ENCODE data around the gene NT5E. TPM values are rescaled to one million over a fixed set of nuclear protein-coding genes. Genes with fewer than 3 reads are reported as not detected.

Gene NT5E
- polyA plus RNA-seq, 1 of the 3 experiments (the other 2 are of a cell fraction): 443 TPM

DNA sequence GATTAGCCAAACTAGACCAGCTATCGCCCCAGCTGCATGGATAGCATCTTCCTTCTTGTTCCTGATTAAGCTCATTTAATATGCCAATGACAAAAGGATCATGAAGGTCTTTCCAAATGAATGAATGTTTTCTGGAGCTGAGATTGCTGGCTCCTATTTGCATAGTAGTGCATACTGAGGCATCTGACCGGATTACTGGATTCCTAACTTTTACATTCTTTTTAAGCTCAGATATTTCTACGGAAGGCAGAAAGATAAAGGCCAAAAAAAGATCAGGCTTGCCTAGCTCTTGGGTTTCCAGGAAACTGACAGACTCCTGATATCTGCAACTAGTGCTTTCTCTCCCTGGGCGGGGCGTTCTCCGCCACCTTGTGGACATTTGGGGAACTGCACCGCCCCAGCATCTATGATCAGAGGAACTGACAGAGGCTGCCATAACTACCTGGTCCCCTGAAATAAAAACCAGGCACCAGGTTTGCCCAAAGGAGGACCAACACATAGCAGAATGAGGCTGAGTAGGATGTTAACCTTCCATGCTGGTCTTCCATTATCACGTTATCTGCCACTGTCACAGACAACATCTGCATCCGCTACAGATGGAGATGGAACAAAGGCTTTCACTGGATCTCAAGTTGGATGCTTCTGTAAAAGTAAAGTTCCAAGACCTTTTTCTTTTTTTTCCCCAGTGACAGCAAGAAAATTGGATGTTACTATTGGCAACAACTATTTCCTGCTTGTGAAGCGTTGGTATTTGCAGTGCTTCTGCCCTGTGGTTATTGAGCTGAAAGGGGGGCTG is 33.2 kb downstream of the NT5E start (continued):
- TF ChIP-seq SMC3 (IDR thresholded peaks at IDR 0.05; ENCODE audit: low read depth, low read length): peak; percentile 93
- TF ChIP-seq RFX5 (IDR thresholded peaks at IDR 0.05; ENCODE audit: low read length): no peak
- TF ChIP-seq NRF1 (IDR thresholded peaks at IDR 0.05; ENCODE audit: low read depth, low read length): no peak
- no peak for TF ChIP-seq RXRA (IDR thresholded peaks at IDR 0.05; ENCODE audit: borderline replicate concordance, low read depth)
- TF ChIP-seq MEF2A (IDR thresholded peaks at IDR 0.05; ENCODE audit: borderline replicate concordance, low read depth): no peak
- TF ChIP-seq, protein P1, sequence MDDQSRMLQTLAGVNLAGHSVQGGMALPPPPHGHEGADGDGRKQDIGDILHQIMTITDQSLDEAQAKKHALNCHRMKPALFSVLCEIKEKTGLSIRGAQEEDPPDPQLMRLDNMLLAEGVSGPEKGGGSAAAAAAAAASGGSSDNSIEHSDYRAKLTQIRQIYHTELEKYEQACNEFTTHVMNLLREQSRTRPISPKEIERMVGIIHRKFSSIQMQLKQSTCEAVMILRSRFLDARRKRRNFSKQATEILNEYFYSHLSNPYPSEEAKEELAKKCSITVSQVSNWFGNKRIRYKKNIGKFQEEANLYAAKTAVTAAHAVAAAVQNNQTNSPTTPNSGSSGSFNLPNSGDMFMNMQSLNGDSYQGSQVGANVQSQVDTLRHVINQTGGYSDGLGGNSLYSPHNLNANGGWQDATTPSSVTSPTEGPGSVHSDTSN (IDR thresholded peaks at IDR 0.05): peak; percentile 14; the same call in 1 of the 2 replicates
- no peak for TF ChIP-seq GABPA (IDR thresholded peaks at IDR 0.05; ENCODE audit: low read depth)
- TF ChIP-seq GATA2 (CRISPR knock-in tag; IDR thresholded peaks at IDR 0.05): no peak
- TF ChIP-seq ELF1 (IDR thresholded peaks at IDR 0.05): no peak
- TF ChIP-seq SIN3A (IDR thresholded peaks at IDR 0.05; ENCODE audit: borderline replicate concordance, low read depth, low read length): peak; percentile 86; the same call in 1 of the 2 replicates
- no peak for TF ChIP-seq MXI1 (IDR thresholded peaks at IDR 0.05; ENCODE audit: low read depth, low read length)
- TF ChIP-seq, protein P2, sequence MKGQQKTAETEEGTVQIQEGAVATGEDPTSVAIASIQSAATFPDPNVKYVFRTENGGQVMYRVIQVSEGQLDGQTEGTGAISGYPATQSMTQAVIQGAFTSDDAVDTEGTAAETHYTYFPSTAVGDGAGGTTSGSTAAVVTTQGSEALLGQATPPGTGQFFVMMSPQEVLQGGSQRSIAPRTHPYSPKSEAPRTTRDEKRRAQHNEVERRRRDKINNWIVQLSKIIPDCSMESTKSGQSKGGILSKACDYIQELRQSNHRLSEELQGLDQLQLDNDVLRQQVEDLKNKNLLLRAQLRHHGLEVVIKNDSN (IDR thresholded peaks at IDR 0.05; ENCODE audit: borderline replicate concordance, low read depth): no peak
- TF ChIP-seq, protein P3, sequence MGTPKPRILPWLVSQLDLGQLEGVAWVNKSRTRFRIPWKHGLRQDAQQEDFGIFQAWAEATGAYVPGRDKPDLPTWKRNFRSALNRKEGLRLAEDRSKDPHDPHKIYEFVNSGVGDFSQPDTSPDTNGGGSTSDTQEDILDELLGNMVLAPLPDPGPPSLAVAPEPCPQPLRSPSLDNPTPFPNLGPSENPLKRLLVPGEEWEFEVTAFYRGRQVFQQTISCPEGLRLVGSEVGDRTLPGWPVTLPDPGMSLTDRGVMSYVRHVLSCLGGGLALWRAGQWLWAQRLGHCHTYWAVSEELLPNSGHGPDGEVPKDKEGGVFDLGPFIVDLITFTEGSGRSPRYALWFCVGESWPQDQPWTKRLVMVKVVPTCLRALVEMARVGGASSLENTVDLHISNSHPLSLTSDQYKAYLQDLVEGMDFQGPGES (IDR thresholded peaks at IDR 0.05; ENCODE audit: low read depth, low read length): no peak
- no peak for TF ChIP-seq RCOR1 (IDR thresholded peaks at IDR 0.05; ENCODE audit: low read length)
- TF ChIP-seq YY1 (IDR thresholded peaks at IDR 0.05; ENCODE audit: low read depth): no peak
- TF ChIP-seq POLR2AphosphoS5 (IDR thresholded peaks at IDR 0.05; ENCODE audit: low read depth, low read length): no peak; the same call in 1 of the 2 replicates
- TF ChIP-seq, protein P4, sequence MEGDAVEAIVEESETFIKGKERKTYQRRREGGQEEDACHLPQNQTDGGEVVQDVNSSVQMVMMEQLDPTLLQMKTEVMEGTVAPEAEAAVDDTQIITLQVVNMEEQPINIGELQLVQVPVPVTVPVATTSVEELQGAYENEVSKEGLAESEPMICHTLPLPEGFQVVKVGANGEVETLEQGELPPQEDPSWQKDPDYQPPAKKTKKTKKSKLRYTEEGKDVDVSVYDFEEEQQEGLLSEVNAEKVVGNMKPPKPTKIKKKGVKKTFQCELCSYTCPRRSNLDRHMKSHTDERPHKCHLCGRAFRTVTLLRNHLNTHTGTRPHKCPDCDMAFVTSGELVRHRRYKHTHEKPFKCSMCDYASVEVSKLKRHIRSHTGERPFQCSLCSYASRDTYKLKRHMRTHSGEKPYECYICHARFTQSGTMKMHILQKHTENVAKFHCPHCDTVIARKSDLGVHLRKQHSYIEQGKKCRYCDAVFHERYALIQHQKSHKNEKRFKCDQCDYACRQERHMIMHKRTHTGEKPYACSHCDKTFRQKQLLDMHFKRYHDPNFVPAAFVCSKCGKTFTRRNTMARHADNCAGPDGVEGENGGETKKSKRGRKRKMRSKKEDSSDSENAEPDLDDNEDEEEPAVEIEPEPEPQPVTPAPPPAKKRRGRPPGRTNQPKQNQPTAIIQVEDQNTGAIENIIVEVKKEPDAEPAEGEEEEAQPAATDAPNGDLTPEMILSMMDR (IDR thresholded peaks at IDR 0.05): peak; percentile 99
- no peak; the same call in 1 of the 2 replicates for TF ChIP-seq NFIC (IDR thresholded peaks at IDR 0.05; ENCODE audit: borderline replicate concordance)
- TF ChIP-seq EP300 (IDR thresholded peaks at IDR 0.05; ENCODE audit: borderline replicate concordance in 1 of 2, low read depth in 1 of 2, low read length in 1 of 2): no peak
- no peak for TF ChIP-seq TAF1 (IDR thresholded peaks at IDR 0.05; ENCODE audit: borderline replicate concordance, low read depth, low read length)
- no peak for TF ChIP-seq CHD2 (IDR thresholded peaks at IDR 0.05; ENCODE audit: low read length, partially characterized antibody)
